Stimulated activated CD4-positive, alpha-beta T cell treated with anti-CD3 and anti-CD28 coated beads, Interleukin-15, amount 100 ng/mL, for 1 hour (primary cell): Measurements from ENCODE around the gene MFSD6L.

ENCODE experiments used
- DNase-seq, 2 donors: peaks; one replicate each; pipeline ENCODE4 v3.0.0-alpha.2; 2020; ENCODE audit warnings: low read depth in 1 of 2, low spot score in 1 of 2

Gene MFSD6L, protein sequence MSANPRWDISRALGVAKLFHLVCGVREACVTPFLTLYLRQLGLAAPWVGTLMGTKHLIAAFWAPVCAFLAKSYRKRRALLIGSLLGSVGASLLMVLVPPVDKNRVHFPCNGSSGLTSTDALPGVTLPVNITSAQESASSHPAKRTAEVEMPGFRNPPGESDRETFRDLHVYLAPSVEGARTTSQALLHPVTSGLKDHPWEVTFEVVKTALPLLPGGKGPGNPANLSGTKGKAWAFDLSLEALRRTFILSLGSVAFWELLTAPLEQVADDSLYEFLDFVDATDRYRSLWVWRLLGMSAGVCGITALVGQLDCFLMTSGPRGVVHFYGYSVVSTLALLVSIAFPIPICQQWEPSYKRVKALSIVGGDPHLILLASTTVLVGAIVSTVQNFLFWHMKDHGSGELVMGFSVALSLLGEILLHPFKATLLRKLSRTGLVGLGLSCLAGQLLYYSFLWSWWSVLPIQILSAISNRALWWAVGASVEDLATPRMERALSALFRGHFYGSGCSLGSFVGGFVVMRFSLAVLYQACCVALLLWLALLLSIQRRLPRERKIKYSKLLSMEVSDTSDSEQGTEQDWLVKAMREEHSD

DNA sequence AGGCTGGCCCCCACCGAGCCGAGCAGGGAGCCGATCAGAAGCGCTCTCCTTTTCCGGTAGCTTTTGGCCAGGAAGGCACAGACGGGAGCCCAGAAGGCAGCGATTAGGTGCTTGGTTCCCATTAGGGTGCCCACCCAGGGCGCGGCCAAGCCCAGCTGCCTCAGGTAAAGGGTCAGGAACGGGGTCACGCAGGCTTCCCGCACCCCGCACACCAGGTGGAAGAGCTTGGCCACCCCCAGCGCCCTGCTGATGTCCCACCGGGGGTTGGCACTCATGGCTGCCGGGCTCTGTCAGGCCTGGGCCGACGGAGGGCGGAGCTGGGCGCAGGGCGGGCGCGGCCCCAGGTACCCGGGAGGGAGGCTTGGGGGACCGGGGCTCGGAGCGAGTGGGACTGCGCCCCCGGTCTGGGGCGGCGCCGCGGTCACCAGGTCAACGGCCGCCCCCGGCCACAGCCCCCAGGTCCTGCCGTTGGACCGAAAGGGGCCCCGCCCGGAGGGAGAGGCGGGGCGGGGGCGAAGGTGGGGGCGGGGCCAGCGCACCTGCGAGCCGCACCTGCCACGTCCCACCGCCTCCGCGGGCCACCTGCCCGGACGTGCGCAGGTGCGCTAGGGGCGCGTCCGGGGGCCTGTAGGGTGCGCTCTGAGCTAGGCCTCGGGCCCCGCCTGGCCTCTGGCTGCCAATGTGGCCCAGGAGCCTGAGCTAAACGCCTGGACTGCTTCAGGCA, at the start of gene MFSD6L:
Gene MFSD6L (minus strand): TSS at position 520 of the 724 bp plus-strand sequence. CDS start 245 bp downstream, at position 275.
- no peak for DNase-seq

DNA sequence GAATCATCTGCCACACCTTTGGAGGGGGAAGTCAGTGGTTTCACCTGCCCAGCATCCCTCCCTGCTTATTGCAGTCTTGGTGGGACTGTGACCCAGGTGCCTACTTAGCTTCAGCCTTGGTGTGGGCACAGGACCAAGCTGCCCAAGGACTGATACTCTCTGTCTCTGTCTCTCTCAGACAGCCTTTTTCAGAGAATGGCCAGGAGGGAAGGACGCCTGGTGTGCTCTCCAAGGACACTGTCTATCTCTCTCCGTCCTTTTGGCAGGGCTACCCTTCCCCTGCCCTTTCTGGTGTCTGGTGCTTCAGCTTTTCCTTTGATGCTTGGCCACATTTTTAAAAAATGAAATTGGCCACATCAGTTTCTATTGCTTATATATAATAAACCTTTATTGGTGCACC, 48.7 kb upstream of the MFSD6L start:
- no peak for DNase-seq

DNA sequence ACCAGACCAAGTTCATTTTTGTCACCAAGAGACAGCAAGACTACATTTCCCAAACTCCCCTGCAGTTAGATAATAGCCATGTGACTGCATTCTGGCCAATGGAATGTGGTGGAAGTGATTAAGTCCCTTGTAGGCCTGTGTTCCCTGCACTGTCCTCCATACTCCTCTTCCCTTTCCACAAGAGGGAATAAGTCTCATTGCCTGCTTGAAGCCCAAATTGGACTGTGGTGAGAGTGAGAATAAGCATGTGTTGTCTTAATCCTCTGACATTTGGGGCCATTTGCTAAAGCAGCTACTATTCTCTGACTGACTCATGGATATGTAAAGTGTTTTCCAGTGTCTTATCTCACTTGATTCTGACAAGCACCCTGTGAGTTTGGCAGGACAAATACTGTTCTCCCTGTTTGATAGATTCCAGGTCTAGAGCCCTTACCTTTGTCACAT, 47.6 kb upstream of the MFSD6L start:
- DNase-seq, result no peak

DNA sequence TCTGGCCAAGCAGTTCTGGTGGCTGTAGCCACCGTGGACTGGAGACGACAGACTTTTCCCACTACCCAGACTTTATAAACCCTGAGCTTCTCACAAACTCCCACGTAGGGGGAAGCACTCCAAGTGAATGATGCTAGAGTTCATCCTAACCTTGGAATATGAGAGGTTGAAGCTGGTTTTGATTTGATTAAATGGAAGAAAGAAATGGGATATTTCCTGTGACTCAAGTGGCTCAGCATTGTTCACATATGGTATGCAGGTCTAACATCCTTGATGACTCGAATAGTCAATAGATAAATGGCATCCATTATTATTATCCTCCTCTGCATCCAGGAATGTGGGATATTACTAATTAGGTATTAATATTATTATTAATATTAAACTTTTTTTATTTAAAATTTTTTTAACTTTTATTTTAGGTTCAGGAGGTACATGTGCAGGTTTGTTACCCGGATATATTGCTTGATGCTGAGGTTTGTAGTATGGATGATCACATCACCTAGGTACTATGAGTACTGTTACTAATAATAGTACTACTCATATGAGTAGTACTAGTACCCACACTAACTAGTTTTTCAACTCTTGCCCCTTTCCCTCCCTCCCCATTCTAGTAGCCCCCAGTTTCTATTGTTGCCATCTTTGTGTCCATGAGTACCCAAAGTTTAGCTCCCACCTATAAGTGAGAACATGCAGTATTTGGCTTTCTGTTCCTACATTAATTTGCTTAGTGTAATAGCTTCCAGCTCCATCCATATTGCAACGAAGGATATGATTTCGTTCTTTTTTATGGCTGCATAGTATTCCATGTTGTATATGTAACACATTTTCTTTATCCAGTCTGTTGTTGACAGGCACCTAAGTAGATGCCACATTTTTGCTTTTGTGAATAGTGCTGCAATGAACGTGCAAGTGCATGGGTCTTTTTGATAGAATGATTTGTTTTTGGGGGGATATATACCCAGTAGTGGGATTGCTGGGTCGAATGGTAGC, 45.4 kb upstream of the MFSD6L start:
- DNase-seq, result no peak

DNA sequence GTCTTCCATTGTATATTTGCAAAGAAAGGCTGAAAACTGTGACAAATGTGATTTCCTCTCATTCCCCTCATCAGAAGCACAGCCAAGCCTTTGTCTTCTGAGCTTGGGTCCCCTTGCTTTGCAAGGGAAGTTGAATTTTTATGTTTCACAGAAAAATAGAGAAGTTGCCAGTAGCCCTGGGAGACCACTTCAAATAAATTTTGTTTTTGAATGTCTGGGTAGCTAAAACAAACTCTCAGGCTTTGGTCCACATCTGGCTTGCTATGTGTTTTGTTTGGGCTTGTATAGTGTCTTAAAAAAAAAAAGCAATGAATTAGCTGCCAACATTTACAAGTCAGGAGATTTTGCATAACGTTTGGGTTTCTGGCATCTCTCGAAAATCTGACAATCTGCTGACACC, 44.2 kb upstream of the MFSD6L start:
- no peak for DNase-seq

DNA sequence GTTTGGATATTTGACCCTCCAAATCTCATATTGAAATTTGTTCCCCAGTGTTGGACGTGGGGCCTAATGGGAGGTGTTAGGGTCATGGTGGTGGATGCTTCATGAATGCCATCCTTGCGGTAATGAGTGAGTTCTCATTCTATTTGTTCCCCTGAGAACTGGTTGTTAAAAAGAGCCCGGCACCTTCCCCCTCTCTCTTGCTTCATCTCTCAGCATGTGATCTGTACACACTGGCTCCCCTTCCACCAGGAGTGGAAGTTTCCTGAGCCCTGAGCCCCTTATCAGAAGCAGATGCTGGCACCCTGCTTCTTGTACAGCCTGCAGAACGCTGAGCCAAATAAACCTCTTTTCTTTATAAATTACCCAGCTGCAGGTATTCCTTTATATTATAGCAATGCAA, 42.7 kb upstream of the MFSD6L start:
- DNase-seq, result no peak

DNA sequence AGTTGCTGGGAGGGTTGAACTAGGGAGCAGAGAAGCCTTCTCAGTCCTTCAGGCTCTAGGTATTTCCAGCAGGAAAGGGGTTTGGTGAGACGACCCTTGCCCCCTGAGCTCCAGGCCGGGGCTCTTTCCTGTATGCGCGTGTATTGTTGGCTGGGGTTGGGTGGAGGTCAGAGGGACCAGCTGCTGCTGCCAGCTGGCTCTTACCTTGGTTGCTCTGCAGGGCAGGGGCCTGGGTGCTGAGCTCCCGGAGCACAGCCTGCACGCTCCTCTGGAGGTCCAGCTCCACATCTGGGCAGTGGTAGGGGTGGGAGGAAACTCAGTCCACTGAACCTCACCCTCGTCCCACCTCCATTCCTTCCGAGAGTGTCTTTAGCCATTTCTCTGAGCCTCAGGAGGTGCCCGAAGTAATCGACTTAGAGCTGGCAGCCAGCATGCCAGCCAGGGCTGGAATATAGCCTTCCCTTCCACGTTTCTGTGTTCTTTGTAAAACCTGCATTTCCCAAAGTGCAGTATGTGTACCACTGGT, 40.3 kb upstream of the MFSD6L start:
- no peak for DNase-seq

DNA sequence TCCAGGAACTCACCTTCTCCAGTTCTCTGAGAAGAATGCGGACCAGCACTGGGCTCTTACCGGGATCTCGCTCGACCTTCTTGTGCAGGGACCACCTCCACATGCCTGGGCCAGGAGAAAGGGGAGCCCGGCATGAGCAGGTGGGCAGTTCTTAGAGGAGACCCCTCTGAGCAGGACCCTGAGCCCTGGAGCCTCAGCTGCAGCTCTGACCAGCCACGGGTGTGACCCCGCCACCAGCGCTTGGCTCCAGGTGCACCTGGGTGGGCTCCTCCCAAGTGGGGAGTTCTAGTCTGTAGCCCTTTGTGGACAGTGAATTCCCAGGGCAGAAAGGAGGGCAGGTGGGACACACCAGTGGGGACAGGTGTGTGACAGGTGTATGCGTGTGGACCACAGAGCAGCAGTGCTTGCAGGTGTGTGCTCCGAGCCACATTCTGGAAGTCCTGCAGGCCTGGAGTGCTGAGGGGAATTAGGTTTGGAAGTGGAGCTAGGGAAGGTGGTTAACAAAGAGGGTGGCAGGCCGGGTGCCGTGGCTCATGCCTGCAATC, 39.5 kb upstream of the MFSD6L start:
- no peak for DNase-seq

DNA sequence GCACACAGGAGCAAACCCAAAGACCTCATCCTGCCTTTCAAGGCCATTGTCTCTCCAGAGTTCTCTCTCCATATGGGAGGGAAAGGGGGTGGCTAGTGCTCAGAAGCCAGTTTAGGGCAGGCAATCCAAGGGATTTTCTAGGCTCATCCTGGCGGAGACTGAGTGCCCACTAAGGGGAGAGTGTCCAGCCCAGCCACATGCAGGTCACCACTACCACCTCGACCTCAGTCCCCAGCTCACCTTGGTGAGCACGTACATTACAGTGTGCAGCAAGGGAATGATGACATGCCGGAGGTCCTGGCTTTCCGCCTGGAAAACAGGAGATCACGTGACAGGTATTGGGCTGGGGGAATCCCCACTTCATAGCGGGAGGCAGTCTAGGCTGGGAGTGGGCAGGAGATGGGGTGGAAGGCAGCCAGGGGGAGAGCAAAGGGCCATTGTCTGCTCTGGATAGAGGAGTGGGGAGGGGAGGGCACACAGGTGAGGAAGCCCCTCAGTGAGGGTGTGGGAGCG, 38.5 kb upstream of the MFSD6L start:
- no peak for DNase-seq

DNA sequence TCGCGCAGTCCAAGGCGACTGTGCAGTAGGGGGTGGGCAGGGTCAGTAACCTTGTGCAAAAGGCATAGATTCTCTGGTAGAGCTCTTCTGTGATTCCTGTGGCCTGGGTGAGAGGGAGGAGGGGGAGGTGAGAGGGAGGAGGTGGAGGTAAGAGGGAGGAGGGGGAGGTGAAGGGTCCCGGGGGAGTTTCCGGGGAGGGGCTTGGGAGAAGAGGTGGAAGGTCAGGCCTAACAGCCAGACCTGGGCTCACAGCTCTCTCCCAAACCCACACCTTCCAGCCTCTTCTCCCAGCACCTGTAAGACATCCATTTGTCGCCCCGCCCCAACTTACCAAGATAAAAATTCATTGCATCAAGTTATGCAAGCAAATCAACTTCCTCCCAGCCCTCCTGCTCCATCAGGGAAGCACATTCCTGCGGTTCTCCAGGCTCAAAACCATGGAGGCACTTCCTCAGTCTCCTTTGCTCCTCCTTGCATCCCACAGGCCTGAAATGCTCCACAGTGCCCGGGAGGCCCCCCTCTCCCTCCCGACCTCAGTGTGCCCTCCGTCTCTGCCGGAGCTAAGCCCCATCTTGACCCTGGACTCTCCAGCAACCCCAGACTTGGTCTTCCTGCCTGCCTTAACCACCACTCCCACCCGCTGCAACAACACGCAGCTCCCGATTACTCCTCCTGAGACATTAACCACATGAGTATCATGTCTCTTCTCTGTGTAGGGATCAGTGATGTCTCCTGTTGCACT, 37.8 kb upstream of the MFSD6L start:
- DNase-seq, result no peak

DNA sequence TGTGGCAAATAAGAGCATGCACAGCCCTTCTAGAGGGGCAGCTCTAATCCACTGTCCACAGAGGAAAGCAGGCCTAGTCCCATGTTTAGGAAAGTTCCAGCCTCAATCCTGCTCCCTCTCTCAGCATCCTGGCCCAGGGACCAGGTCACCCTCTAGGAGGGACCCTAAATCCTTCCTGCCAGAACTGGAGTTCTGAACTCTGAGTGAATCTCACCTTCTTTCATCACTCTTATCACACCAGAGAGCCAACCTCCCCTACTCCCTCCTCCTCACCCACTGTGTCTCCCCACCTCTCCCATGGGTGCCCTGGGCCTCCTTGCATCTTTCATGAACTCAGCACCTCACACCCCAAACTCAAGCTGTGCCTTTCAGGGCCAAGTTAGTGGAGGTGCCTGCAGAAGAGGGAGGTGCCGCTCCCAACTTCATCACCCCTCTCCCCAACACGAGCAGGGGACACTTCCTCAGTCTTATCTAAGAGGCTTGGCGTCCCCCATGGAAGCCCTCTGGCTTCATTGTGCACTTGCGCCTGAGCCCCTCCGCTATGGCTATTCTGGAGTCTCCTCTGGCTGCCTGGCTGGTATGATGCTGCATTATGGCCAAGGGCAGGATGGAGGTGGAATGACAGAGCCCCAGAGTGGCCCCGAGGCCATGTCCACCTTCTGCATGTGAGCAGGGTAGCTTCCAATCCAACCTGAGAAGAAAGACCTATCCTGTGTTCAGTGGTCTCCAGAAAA, 36.6 kb upstream of the MFSD6L start:
- DNase-seq, result no peak

DNA sequence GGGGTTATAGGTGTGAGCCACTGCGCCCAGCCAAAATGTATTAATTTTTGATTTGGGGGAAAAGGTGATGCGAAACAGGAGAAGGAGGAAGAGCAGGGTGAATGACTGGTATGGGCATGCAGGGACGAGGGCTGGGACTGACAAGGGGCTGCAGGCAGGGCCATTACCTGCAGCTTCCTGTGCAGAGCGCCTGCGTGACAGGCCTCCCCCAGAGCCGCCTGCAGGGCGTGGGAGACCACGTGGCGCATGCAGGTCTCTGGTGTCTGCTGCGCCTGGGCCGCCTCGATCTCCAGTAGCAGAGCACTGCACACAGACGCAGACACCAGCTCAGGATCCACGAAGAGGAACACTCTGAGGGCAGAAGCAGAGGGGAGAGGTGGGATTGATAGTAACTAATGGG, 35.9 kb upstream of the MFSD6L start:
- DNase-seq, result no peak

DNA sequence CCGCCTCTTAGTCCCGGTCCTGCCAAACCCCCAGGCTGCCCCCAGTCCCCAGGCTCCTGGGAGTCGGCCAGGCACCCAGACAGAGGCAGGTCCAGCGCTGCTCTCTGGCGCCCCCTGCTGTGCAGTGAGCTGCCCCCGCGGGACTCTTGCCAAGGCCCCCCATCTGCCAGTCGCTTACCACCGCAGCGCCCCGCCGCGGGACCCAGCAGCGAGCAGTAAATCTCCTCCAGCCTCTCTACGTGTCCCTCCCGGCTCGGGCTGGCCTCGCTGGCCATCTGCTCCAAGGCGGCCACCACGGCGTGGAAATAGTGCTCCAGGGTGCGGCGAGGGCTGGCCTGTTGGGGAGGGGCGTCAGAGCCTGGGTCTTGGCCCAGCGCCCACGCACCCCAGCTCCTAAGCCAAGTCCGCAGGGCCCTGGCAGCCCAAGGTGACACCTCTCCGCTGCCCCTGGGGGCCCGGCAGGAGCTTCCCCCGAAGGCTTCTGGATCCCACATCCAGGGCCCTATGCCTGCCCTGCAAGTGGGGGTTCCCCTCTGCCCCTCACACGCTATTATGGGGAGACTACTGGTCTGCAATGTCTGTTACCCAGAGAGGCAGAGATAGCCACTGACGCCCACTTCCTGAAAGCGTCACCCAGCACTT, 33.7 kb upstream of the MFSD6L start:
- DNase-seq, result peak in 1 of 2 donors; percentile 7

DNA sequence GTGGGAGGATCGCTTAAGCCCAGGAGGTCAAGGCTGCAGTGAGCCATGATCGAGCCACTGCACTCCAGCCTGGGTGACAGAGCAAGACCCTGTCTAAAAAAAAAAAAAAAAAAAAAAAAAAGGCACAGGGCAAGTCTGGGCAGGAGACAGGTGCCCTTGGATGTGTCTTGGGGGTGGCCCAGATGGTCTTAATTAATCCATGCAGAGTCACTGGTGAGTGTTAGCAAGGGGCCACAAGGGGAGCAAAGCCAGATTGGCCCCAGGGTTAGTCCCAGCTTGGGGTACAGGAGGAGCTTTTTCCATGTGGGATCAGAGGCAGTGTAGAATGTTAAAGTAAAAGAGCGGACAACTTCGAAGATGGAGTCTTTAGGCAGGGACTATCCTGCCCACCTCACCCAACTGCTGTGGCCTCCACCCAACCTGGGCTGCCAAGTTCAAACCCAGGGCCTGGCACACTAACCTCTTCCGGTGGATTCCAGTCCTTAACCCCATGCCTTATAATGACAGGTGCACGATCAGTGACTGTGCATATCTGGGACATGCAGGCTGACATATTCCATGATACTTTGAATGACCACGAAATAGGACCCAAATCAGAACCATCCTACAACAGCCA, 32.2 kb upstream of the MFSD6L start:
- DNase-seq, result no peak

DNA sequence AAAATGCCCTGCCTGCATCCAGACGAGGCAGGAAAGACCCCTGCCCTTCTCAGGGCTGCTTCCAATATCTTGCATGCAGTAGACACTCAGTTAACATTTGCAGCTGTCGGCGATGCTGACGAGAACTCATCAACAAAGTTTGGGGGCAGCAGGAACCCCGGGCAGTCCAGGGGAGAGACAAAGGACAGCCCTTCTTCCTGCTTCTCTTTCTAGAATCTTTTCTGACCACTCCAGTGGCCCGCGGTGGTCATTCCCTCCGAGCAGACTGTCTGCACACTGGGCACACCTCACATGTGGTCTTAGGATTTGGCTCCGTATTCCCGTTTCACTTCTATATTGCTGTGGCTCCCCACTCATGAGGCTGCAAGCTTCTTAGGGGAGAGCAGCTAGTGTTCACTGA, 31.0 kb upstream of the MFSD6L start:
- DNase-seq, result no peak

DNA sequence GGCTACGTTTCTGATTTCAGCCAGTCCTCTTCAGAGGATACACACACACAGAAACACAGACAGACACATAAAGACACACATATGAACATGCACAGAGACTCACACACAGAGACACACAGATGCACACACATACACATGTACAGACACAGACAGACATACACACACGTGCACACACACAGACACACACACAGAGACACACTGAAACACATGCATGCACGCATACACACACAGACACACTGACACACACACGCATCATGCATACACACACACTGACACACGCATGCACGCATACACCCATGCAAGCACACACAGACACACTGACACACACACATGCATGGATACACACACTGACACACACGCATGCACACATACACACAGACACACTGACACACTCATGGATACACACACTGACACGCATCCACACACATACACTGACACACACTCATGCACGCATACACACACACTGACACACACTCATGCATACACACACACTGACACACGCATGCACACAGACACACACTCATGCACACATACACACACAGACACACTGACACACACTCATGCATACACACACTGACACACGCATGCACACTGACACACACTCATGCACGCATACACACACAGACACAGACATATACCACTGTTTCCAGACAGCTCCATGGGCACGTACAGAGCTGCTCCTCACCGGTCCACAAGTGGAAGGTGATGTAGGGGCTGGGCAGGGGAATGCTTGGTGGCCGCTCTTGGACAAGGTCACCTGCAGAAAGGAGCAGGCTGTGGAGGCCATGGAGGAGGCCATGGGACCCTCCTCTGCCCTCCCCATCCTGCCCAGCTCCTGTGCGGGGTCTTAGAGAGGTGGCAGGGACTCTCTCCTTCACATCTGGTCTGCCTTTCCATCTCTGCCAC, 30.1 kb upstream of the MFSD6L start:
- DNase-seq, result no peak

DNA sequence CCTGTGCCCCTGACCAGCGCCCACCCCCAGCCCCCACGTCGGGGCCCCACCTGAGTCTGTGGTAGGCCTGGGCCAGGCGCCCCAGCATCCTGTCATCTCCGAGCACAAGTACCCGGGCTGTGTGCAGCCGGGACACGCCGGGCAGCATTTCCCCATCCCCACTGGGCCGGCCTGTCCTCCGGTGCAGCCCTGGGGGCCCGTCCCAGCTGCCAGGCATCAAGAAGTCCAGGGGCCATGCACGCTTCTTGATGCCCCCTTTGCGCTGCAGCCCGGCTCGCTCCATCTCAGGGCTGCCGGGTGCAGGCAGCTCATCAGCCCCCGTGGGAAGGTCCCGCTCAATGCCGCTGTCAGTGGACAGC, 29.3 kb upstream of the MFSD6L start:
- DNase-seq, result no peak
